ENCODE measurements around the gene RPP25L. TPM values are rescaled to one million over a fixed set of nuclear protein-coding genes. Genes with fewer than 3 reads are reported as not detected.

RPP25L gene
- polyA plus RNA-seq, 3 donors, result 20.1 to 42.3 (median 39.4) TPM

- Mint-ChIP-seq H3K4me1 (peaks cover 2% of the 10 kb centered on the region), H3K36me3 (peaks cover 0 to 1% of the 10 kb centered on the region in 2 donors), H3K4me3 (peak overlapping the region; percentile 39 to 83), H3K27ac (no peak overlapping the region), H3K9me3 (peaks cover 0 to 7% (median 2%) of the 10 kb centered on the region in 7 donors), H3K27me3 (ENCODE audit: low read depth in 3 of 3) (peaks cover 62 to 73% (median 62%) of the 10 kb centered on the region in 3 donors)
- Histone ChIP-seq H3K79me2 (ENCODE audit: insufficient read depth, low read length) (no peaks in the 10 kb centered on the region), H3K27ac (ENCODE audit: low read depth in 1 of 2, low read length in 2 of 2) (no peak overlapping the region), H3K4me2 (replicated peaks; ENCODE audit: extremely low read depth, low read length, poor library complexity, severe bottlenecking) (no peak overlapping the region), H3K9ac (ENCODE audit: insufficient read depth, low read length, poor library complexity, severe bottlenecking) (no peak overlapping the region), H4K20me1 (ENCODE audit: insufficient read depth, low read length) (no peaks in the 10 kb centered on the region), H3K9me3 (replicated peaks in 1 of 2; ENCODE audit: control insufficient read depth in 1 of 2, insufficient read depth in 1 of 2, low read length in 2 of 2) (peaks cover 0 to 24% of the 10 kb centered on the region in 2 donors), H3K4me1 (ENCODE audit: control insufficient read depth in 1 of 2, insufficient read depth in 2 of 2, low read length in 2 of 2) (no peaks in the 10 kb centered on the region), H3K36me3 (replicated peaks in 1 of 2; ENCODE audit: control insufficient read depth in 1 of 2, insufficient read depth in 2 of 2, low read length in 2 of 2) (no peaks in the 10 kb centered on the region), H3K27me3 (ENCODE audit: control insufficient read depth in 2 of 2, insufficient read depth in 2 of 2, low read length in 2 of 2) (peaks cover 30 to 65% of the 10 kb centered on the region in 2 donors), H2AFZ (ENCODE audit: insufficient read depth, low read depth, low read length, poor library complexity, severe bottlenecking) (no peak overlapping the region), H3K4me3 (replicated peaks in 1 of 3; ENCODE audit: low read depth in 2 of 3, low read length in 3 of 3) (no peak overlapping the region)
- TF ChIP-seq CTCF (IDR thresholded peaks at IDR 0.05), result no peak
- intact Hi-C loops (cut with micrococcal nuclease), result no loop called here
- no peak for DNase-seq
- 1% methylated on average over 59 of the region's 62 CpGs for WGBS (ENCODE audit: insufficient coverage)
Observed at GRCh38 chr9:34577400-34578240, 34.3 kb downstream of the RPP25L start.

GRCh38 chr9:34576597-34577399, 35.1 kb downstream of the RPP25L start:
- H2AFZ ChIP-seq (ENCODE audit: insufficient read depth, low read depth, low read length, poor library complexity, severe bottlenecking), result no peak overlapping the region
- TF ChIP-seq CTCF (IDR thresholded peaks at IDR 0.05), result no peak
- no peak overlapping the region for H3K4me3 ChIP-seq (replicated peaks in 1 of 3; ENCODE audit: low read depth in 2 of 3, low read length in 3 of 3)
- H3K27ac ChIP-seq (ENCODE audit: low read depth in 1 of 2, low read length in 2 of 2), result no peak overlapping the region
- H3K9me3 ChIP-seq (replicated peaks in 1 of 2; ENCODE audit: control insufficient read depth in 1 of 2, insufficient read depth in 1 of 2, low read length in 2 of 2), result peaks cover 0 to 24% of the 10 kb centered on the region in 2 donors
- no peaks in the 10 kb centered on the region for H3K79me2 ChIP-seq (ENCODE audit: insufficient read depth, low read length)
- H4K20me1 ChIP-seq (ENCODE audit: insufficient read depth, low read length), result no peaks in the 10 kb centered on the region
- WGBS (ENCODE audit: insufficient coverage), result 69% methylated on average over 9 of the region's 14 CpGs
- peaks cover 0 to 6% (median 2%) of the 10 kb centered on the region in 7 donors for H3K9me3 Mint-ChIP-seq
- H3K36me3 Mint-ChIP-seq, result peaks cover 0 to 1% of the 10 kb centered on the region in 2 donors
- H3K27ac Mint-ChIP-seq, result no peak overlapping the region
- H3K4me2 ChIP-seq (replicated peaks; ENCODE audit: extremely low read depth, low read length, poor library complexity, severe bottlenecking), result no peak overlapping the region
- intact Hi-C loops (cut with micrococcal nuclease), result no loop called here
- no peaks in the 10 kb centered on the region for H3K4me1 ChIP-seq (ENCODE audit: control insufficient read depth in 1 of 2, insufficient read depth in 2 of 2, low read length in 2 of 2)
- no peak overlapping the region for H3K9ac ChIP-seq (ENCODE audit: insufficient read depth, low read length, poor library complexity, severe bottlenecking)
- H3K36me3 ChIP-seq (replicated peaks in 1 of 2; ENCODE audit: control insufficient read depth in 1 of 2, insufficient read depth in 2 of 2, low read length in 2 of 2), result no peaks in the 10 kb centered on the region
- no peak for DNase-seq
- H3K27me3 ChIP-seq (ENCODE audit: control insufficient read depth in 2 of 2, insufficient read depth in 2 of 2, low read length in 2 of 2), result peaks cover 30 to 62% of the 10 kb centered on the region in 2 donors
- H3K4me3 Mint-ChIP-seq, result peak overlapping the region in 1 of 2 donors; percentile 83
- peaks cover 2% of the 10 kb centered on the region for H3K4me1 Mint-ChIP-seq
- peaks cover 56 to 68% (median 61%) of the 10 kb centered on the region in 3 donors for H3K27me3 Mint-ChIP-seq (ENCODE audit: low read depth in 3 of 3)
